ENCODE measurements around the gene GSG1L.

Gene GSG1L

DNA sequence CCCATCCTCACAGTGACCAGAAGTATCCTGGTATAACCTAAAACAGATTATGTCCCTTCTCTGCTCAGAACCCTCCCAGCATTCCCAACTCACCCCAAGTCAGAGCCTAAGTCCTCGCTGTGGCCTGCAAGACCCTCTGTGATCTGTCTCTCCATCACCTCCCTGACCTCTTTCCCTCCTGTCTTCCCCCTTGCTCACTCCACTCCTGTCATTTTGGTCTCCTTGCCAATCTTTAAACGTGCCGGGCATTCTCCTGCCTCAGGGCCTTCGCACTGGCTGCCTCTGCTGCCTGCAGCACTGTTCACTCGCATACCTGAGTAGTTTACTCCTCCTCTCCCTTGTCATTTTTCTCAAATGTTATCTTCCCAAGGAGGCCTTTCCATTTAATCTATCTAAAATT, 97.7 kb downstream of the GSG1L start:
- TF ChIP-seq, protein P1, sequence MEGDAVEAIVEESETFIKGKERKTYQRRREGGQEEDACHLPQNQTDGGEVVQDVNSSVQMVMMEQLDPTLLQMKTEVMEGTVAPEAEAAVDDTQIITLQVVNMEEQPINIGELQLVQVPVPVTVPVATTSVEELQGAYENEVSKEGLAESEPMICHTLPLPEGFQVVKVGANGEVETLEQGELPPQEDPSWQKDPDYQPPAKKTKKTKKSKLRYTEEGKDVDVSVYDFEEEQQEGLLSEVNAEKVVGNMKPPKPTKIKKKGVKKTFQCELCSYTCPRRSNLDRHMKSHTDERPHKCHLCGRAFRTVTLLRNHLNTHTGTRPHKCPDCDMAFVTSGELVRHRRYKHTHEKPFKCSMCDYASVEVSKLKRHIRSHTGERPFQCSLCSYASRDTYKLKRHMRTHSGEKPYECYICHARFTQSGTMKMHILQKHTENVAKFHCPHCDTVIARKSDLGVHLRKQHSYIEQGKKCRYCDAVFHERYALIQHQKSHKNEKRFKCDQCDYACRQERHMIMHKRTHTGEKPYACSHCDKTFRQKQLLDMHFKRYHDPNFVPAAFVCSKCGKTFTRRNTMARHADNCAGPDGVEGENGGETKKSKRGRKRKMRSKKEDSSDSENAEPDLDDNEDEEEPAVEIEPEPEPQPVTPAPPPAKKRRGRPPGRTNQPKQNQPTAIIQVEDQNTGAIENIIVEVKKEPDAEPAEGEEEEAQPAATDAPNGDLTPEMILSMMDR (conservative IDR thresholded peaks at IDR 0.05; ENCODE audit: low read length): no peak
- DNase-seq (ENCODE audit: low read depth): no peak
- no peak overlapping the region for H3K4me3 ChIP-seq (ENCODE audit: low read length)

DNA sequence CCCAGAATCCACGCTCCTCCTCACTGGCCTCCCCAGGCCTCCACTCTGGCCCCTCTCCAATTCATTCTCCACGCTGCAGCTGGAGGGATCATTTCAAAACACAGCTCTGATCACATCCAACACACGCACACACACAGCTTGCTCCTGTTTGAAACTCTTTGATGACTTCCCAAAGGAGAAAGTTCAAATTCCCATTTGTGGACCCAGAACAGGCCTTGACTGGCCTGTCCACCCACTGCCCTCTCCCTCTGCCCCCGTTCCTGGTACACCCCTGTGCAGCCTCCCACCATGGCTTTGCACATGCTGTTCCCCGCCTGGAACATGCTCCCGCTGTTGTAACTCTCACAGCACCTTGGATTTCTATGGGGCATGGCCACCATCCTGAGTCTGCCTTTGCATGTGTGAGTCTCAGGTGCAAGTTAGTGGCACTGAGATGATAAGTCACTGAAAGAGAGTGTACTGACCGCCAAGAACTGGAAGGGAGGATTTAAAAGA, 100.0 kb downstream of the GSG1L start:
- DNase-seq (ENCODE audit: low read depth): no peak
- TF ChIP-seq, protein P1 (conservative IDR thresholded peaks at IDR 0.05; ENCODE audit: low read length): no peak

DNA sequence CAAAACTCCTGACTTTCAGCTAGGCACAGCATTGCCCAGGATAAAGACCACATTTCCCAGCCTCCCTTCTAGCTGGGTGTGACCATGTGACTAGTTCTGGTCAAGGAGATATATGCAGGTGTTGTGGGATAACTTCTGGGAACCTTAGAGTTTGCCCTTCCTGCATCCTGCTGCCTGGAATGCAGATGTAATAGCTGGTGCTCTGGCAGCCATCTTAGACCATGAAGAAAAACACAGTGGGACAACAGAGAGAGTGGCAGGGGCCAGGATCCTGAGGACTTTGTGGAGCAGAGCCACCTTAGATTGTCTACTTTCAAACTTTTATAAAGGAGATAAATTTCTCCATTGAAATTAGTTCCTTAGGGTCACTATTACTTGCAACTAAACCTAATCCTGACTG, 101.3 kb downstream of the GSG1L start:
- no peak for DNase-seq (ENCODE audit: low read depth)
- H3K4me3 ChIP-seq (ENCODE audit: low read length): no peak overlapping the region
- TF ChIP-seq, protein P1 (conservative IDR thresholded peaks at IDR 0.05; ENCODE audit: low read length): no peak

More for the DNA sequence above, 100.0 kb downstream of the GSG1L start:
- no peak overlapping the region for H3K4me3 ChIP-seq (ENCODE audit: low read length)

DNA sequence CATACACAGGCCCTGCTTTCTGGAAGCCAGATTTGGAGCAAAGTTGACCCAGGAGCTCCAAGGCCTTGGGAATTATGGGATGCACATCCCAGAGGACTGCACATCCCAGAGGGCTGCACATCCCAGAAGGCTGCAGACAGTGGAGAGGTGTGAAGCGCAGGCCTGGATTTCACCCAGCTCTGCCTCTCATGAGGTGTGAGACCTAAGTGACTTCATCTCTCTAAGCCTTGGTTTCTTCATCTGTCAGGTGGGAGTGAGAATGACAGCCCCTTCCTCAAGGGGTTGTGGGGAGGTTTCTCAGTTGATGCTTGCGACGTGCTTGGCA, 102.3 kb downstream of the GSG1L start:
- no peak overlapping the region for H3K4me3 ChIP-seq (ENCODE audit: low read length)
- TF ChIP-seq, protein P1 (conservative IDR thresholded peaks at IDR 0.05; ENCODE audit: low read length): no peak
- no peak for DNase-seq (ENCODE audit: low read depth)

DNA sequence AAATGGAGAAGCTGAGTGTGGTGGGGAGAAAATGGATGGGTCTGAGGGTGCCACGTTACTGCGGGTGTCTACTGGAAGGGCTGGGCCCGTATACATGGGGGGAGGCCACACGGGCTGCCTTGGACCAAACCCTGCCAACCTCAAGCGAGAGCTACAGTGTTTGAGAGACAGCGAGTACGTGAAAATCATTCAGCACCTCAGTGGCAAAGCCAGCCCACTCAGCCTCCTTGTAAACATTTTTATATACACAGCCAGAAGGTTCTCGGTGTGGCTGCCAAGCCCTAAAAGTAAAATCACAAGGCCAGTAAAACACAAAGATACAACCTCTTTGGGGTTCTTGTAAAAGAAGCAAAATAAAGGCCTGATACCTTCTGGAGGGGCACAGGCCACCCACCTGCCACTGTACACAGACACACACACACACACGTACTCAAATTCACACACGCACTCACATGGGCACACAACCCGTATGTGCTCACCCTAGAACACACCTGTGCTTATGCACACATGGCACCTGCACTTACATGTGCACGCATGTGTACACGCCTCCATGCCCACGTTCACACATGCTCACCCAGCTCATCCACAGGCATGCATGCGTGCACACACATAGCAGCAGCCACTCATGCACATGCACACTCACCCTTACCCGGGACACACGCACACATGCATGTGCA, 102.8 kb downstream of the GSG1L start:
- DNase-seq (ENCODE audit: low read depth): no peak
- TF ChIP-seq, protein P1 (conservative IDR thresholded peaks at IDR 0.05; ENCODE audit: low read length): no peak
- H3K4me3 ChIP-seq (ENCODE audit: low read length): no peak overlapping the region

DNA sequence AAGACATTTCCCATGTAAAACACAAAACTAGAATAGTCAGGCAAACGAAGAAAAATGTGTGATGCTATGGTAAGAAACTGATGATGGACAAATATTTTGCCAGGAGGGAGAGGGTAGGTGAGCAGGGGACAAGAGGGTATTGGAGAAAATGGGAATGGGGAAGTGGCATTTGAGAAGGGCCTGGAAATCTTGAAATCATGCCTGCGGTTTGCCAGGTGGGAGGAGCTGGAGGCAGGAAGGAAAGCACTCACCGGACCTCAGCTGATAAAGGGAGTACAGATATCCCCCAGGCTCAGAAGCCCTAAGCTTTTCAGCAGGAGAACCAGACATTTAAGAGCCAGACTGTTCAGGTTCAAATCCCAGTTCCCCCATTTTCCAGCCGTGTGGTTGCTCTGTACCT, 103.6 kb downstream of the GSG1L start:
- TF ChIP-seq, protein P1 (conservative IDR thresholded peaks at IDR 0.05; ENCODE audit: low read length): no peak
- H3K4me3 ChIP-seq (ENCODE audit: low read length): no peak overlapping the region
- no peak for DNase-seq (ENCODE audit: low read depth)

DNA sequence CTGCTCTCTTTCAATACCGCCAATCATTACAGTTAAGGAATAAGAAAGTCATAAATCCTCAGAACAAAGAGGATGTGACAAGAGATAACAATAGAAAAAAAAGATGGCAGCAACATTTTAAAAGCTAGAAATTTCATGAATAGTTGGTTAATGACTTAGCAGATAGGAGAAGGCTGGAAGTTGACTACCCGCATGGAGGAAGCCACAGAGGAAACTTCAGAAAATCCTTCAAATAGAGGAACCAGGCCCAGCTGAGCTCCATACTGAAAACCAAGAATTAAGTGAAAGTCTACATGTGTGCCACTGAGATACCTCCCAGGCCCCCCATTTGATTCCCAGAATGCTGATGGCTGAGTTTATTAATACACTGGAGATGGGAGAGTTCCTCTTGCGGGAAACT, 109.3 kb downstream of the GSG1L start:
- DNase-seq (ENCODE audit: low read depth): no peak
- TF ChIP-seq, protein P1 (conservative IDR thresholded peaks at IDR 0.05; ENCODE audit: low read length): no peak
- H3K4me3 ChIP-seq (ENCODE audit: low read length): no peak overlapping the region

Measured in AG10803 (cell line).